C4-2B (cell line): Measurements from ENCODE around the gene ADGRB3.

Experiments used
- CTCF ChIP-seq: fragments of 450-650 bp; conservative IDR thresholded peaks from 2 replicates; pipeline ENCODE4 v1.5.1; 2017; ENCODE audit warnings: mild to moderate bottlenecking
- ZFX ChIP-seq: fragments of 450-650 bp; IDR thresholded peaks from 2 replicates; pipeline ENCODE4 v1.6.1; 2017

GRCh38 chr6:68838571-68838970, 203.5 kb downstream of the ADGRB3 start:
- TF ChIP-seq CTCF (no peak), ZFX (no peak)
